Chondrocyte (in vitro differentiated cells): ENCODE data around the gene TXNDC12. TPM values are rescaled to one million over a fixed set of nuclear protein-coding genes. Genes with fewer than 3 reads are reported as not detected.

Experiments
- DNase-seq: peaks from one replicate; pipeline ENCODE4 v3.0.0; 2021; ENCODE audit warnings: mixed read lengths, low spot score
- H3K27ac Mint-ChIP-seq: one replicate; pipeline ENCODE4 v1.8.0; 2021; ENCODE audit warnings: mild to moderate bottlenecking, moderate library complexity, mixed read lengths; ENCODE audit not compliant: unreplicated experiment
- H3K27me3 Mint-ChIP-seq: 2 replicates; pipeline ENCODE4 v1.8.0; 2021; ENCODE audit warnings: low read depth, mixed read lengths
- H3K36me3 Mint-ChIP-seq: 2 replicates; pipeline ENCODE4 v1.8.0; 2021; ENCODE audit warnings: low read depth, mixed read lengths
- H3K4me1 Mint-ChIP-seq: 2 replicates; pipeline ENCODE4 v1.8.0; 2021; ENCODE audit warnings: low read depth, mild to moderate bottlenecking, mixed read lengths
- H3K4me3 Mint-ChIP-seq: one replicate; pipeline ENCODE4 v1.8.0; 2021; ENCODE audit warnings: mild to moderate bottlenecking, moderate library complexity, mixed read lengths; ENCODE audit not compliant: unreplicated experiment
- H3K9me3 Mint-ChIP-seq: 2 replicates; pipeline ENCODE4 v1.8.0; 2021; ENCODE audit warnings: low read depth, mixed read lengths
- total RNA-seq: library from RNA; stranded (reverse); gene quantifications from 3 replicates; pipeline ENCODE4 v1.2.1, GENCODE V29; 2021
- TF ChIP-seq, protein P1 (sequence below): fragments of 200-600 bp; sonication (generic); IDR thresholded peaks from 2 replicates; pipeline ENCODE4 v1.5.0; 2021; ENCODE audit warnings: antibody characterized with exemption, mild to moderate bottlenecking, moderate library complexity

The TXNDC12 gene
- total RNA-seq, 1 donor from 2014 or later: 54.8 TPM

- Mint-ChIP-seq H3K36me3 (peaks cover 13% of the 10 kb centered on the region), H3K27me3 (no peaks in the 10 kb centered on the region), H3K9me3 (no peaks in the 10 kb centered on the region), H3K27ac (no peak overlapping the region), H3K4me3 (no peak overlapping the region), H3K4me1 (peaks cover 31% of the 10 kb centered on the region)
- DNase-seq: no peak
- TF ChIP-seq, protein P1, sequence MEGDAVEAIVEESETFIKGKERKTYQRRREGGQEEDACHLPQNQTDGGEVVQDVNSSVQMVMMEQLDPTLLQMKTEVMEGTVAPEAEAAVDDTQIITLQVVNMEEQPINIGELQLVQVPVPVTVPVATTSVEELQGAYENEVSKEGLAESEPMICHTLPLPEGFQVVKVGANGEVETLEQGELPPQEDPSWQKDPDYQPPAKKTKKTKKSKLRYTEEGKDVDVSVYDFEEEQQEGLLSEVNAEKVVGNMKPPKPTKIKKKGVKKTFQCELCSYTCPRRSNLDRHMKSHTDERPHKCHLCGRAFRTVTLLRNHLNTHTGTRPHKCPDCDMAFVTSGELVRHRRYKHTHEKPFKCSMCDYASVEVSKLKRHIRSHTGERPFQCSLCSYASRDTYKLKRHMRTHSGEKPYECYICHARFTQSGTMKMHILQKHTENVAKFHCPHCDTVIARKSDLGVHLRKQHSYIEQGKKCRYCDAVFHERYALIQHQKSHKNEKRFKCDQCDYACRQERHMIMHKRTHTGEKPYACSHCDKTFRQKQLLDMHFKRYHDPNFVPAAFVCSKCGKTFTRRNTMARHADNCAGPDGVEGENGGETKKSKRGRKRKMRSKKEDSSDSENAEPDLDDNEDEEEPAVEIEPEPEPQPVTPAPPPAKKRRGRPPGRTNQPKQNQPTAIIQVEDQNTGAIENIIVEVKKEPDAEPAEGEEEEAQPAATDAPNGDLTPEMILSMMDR: no peak
Observed at GRCh38 chr1:52059888-52060287, 4.9 kb upstream of the TXNDC12 start.

GRCh38 chr1:52059321-52059720 is 4.3 kb upstream of the TXNDC12 start:
- peaks cover 13% of the 10 kb centered on the region for H3K36me3 Mint-ChIP-seq
- no peak for DNase-seq
- H3K4me3 Mint-ChIP-seq: no peak overlapping the region

GRCh38 chr1:52057876-52058415 is 3.0 kb upstream of the TXNDC12 start:
- peak overlapping the region; percentile 96 for H3K27ac Mint-ChIP-seq
- peak overlapping the region; percentile 93 for H3K4me3 Mint-ChIP-seq
- no peaks in the 10 kb centered on the region for H3K9me3 Mint-ChIP-seq
- peaks cover 48% of the 10 kb centered on the region for H3K4me1 Mint-ChIP-seq
- no peak for DNase-seq
- H3K27me3 Mint-ChIP-seq: no peaks in the 10 kb centered on the region
- peaks cover 7% of the 10 kb centered on the region for H3K36me3 Mint-ChIP-seq
- TF ChIP-seq, protein P1: no peak

More at GRCh38 chr1:52059321-52059720, 4.3 kb upstream of the TXNDC12 start:
- TF ChIP-seq, protein P1: no peak
- Mint-ChIP-seq H3K9me3 (no peaks in the 10 kb centered on the region), H3K27me3 (no peaks in the 10 kb centered on the region), H3K4me1 (peaks cover 35% of the 10 kb centered on the region), H3K27ac (peak overlapping the region; percentile 38)

DNA sequence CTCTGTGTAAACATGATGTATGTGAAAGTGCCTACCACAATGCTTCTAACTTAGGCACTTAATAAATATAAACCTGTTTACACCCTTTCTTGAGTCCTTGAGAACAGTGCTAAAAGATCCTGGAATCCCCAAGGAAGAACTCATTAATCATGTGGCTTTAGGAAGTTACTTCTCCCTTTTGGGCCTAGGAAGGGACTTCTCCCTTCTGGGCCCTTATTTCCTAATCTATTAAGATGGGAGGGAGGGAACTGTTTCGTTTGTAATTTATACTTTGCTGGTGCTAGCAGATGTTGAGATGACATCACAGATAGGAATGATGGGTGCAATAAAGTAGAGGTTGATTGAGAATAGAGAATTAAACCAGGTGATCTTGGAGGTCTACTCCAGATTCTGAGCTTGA is 2.3 kb upstream of the TXNDC12 start:
- Mint-ChIP-seq H3K27me3 (no peaks in the 10 kb centered on the region), H3K4me1 (peaks cover 54% of the 10 kb centered on the region), H3K4me3 (peak overlapping the region; percentile 93)

DNA sequence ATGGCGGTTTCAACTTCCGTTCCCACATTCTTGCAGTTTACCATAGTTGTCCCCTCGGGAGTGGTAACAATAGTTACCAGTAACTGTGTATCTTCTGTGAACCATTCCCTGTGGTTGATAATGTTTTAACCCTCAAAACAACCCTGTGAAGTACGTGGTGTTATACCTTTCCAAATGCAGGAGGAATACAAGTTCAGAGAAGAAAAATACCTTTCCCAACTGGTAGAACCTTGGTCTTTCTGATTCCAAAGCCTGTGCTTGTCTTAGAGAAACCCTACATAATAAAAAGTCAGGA is 1.9 kb upstream of the TXNDC12 start:
- TF ChIP-seq, protein P1: no peak
- H3K36me3 Mint-ChIP-seq: peaks cover 8% of the 10 kb centered on the region
- H3K27ac Mint-ChIP-seq: peak overlapping the region; percentile 96
- DNase-seq: no peak
- peak overlapping the region; percentile 93 for H3K4me3 Mint-ChIP-seq
- H3K9me3 Mint-ChIP-seq: no peaks in the 10 kb centered on the region
- no peaks in the 10 kb centered on the region for H3K27me3 Mint-ChIP-seq
- H3K4me1 Mint-ChIP-seq: peaks cover 57% of the 10 kb centered on the region

More for the DNA sequence above, 2.3 kb upstream of the TXNDC12 start:
- TF ChIP-seq, protein P1: no peak
- Mint-ChIP-seq H3K9me3 (no peaks in the 10 kb centered on the region), H3K36me3 (peaks cover 9% of the 10 kb centered on the region), H3K27ac (peak overlapping the region; percentile 96)
- DNase-seq: no peak
